AG04450 (cell line): ENCODE results near the gene GLS2. TPM values are rescaled to one million over a fixed set of nuclear protein-coding genes. Genes with fewer than 3 reads are reported as not detected.

ENCODE experiments used
- CTCF ChIA-PET: fragments of 300-600, 350-600 bp; formaldehyde crosslinking; extraction: SDS; loops from one replicate; lab custom pipeline; 2022; ENCODE audit warnings: antibody characterized with exemption, inconsistent platforms; lab: Charles Lee
- POLR2A ChIA-PET: fragments of 350-600 bp; formaldehyde crosslinking; extraction: SDS; loops from one replicate; lab custom pipeline; 2021; ENCODE audit warnings: antibody characterized with exemption, inconsistent platforms; lab: Yijun Ruan, JAX
- DNase-seq: peaks from one replicate; pipeline ENCODE4 v3.0.0-alpha.2; 2011; ENCODE audit warnings: low read depth, low spot score
- H3K27ac ChIP-seq: one replicate; pipeline ENCODE4 v1.5.1; 2012; ENCODE audit warnings: low read depth, low read length, control low read depth
- H3K27me3 ChIP-seq: one replicate; pipeline ENCODE4 v1.6.0; 2012; ENCODE audit warnings: low read length; ENCODE audit not compliant: control insufficient read depth, insufficient read depth
- H3K4me3 ChIP-seq: 2 replicates; pipeline ENCODE4 v1.5.1; 2011; ENCODE audit warnings: mild to moderate bottlenecking, low read depth, low read length, control low read depth
- H3K9me3 ChIP-seq: 2 replicates; pipeline ENCODE4 v1.5.1; 2012; ENCODE audit warnings: low read length; ENCODE audit not compliant: control insufficient read depth, insufficient read depth
- polyA plus RNA-seq: library from polyadenylated mRNA; depleted of rRNA; stranded (reverse); fragments of >200 nt; gene quantifications from 2 replicates; pipeline ENCODE4 v1.2.3, GENCODE V29; 2011
- TF ChIP-seq, protein P1 (sequence below): IDR thresholded peaks from 2 replicates; pipeline ENCODE4 v1.5.1; 2011; ENCODE audit warnings: low read depth, low read length, control low read depth, inconsistent platforms

GLS2 gene
- polyA plus RNA-seq, 1 experiment: 0.12 TPM

DNA sequence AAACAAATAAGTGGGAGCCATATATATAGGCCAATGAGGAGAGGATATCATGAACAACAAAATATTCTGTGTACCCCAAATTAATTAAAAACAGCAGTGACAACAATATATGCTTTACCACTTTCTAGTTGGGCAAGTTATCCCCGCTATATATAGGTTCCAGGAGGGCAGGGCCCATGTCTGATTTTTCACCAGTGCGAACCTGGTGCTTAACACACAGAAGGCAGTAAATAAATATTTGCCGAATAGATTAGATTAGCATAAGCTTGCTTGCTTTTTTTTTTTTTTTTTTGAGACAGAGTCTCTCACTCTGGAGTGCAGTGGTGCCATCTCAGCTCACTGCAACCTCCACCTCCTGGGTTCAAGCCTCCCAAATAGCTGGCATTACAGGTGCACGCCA is 30.1 kb downstream of the GLS2 start:
- TF ChIP-seq, protein P1, sequence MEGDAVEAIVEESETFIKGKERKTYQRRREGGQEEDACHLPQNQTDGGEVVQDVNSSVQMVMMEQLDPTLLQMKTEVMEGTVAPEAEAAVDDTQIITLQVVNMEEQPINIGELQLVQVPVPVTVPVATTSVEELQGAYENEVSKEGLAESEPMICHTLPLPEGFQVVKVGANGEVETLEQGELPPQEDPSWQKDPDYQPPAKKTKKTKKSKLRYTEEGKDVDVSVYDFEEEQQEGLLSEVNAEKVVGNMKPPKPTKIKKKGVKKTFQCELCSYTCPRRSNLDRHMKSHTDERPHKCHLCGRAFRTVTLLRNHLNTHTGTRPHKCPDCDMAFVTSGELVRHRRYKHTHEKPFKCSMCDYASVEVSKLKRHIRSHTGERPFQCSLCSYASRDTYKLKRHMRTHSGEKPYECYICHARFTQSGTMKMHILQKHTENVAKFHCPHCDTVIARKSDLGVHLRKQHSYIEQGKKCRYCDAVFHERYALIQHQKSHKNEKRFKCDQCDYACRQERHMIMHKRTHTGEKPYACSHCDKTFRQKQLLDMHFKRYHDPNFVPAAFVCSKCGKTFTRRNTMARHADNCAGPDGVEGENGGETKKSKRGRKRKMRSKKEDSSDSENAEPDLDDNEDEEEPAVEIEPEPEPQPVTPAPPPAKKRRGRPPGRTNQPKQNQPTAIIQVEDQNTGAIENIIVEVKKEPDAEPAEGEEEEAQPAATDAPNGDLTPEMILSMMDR: no peak
- CTCF ChIA-PET: interaction anchor here (0.6 kb wide), 1 partner anchor 285 kb away, joined by 6 read pairs; no protein-coding TSS in a partner anchor
- H3K4me3 ChIP-seq: no peak overlapping the region
- H3K27me3 ChIP-seq: peaks cover 20% of the 10 kb centered on the region
- no peaks in the 10 kb centered on the region for H3K9me3 ChIP-seq
- no peak overlapping the region for H3K27ac ChIP-seq
- POLR2A ChIA-PET: interaction anchor here (0.6 kb wide), 1 partner anchor 237 kb away, joined by 3 read pairs; no protein-coding TSS in a partner anchor
- DNase-seq: no peak

DNA sequence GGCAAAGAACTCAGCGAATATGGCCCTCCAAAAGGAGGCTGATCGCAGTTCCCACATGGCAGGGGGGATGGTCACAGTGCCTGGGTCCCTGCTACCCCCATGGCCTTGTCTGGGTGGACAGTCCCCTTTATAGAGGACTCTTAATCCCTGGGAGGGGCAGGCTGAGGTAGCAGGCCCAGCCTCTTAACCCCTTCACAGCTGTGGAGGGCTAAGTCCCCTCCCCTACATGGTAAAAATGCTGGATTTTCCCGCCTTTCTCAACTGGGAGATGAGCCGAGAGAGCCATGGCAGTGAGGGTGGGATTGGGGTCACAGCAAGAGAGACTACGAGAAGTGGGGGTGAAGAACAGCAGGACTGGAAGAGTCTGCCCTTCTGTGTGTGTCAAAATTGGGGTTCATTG is 33.4 kb downstream of the GLS2 start, which contains the start of gene MIP:
Gene MIP (minus strand): TSS at position 101 of the 400 bp plus-strand sequence. CDS start 44 bp downstream, at position 57.
- peaks cover 20% of the 10 kb centered on the region for H3K27me3 ChIP-seq
- H3K27ac ChIP-seq: no peak within 1 kb of the TSS
- DNase-seq: no peak
- ChIA-PET CTCF (interaction anchor here (3.6 kb wide), 1 partner anchor 10 kb away, joined by 14 read pairs; no protein-coding TSS in a partner anchor), POLR2A (no interaction called here)
- TF ChIP-seq, protein P1: no peak
- H3K9me3 ChIP-seq: no peaks in the 10 kb centered on the region
- H3K4me3 ChIP-seq: no peak within 1 kb of the TSS

DNA sequence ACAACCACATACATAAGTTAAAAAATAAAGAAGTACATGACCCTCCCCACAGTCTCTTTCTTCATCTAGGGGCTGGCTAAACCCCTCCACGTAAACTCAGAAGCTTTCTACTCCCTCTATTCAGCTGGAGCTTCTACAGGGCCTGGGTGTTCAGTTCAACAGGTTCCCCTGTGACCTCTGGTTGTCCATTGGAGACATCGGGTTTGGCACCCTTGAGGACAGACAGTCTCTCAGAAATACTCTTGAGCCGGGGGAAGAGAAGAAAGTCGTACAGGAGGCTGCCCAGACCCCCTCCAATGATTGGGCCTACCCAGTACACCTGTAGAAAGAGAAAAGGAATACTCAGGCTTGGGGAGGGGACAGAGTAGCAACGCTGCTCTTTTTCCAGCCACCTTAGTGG is 36.8 kb downstream of the GLS2 start:
- POLR2A ChIA-PET: no interaction called here
- no peak overlapping the region for H3K27ac ChIP-seq
- peaks cover 20% of the 10 kb centered on the region for H3K27me3 ChIP-seq
- CTCF ChIA-PET: interaction anchor here (0.6 to 3.4 kb wide), 4 partner anchors 13 to 185 kb away, joined by 3 to 24 read pairs (median 4); no protein-coding TSS in a partner anchor
- DNase-seq: no peak
- no peak overlapping the region for H3K4me3 ChIP-seq
- H3K9me3 ChIP-seq: no peaks in the 10 kb centered on the region
- TF ChIP-seq, protein P1: no peak

DNA sequence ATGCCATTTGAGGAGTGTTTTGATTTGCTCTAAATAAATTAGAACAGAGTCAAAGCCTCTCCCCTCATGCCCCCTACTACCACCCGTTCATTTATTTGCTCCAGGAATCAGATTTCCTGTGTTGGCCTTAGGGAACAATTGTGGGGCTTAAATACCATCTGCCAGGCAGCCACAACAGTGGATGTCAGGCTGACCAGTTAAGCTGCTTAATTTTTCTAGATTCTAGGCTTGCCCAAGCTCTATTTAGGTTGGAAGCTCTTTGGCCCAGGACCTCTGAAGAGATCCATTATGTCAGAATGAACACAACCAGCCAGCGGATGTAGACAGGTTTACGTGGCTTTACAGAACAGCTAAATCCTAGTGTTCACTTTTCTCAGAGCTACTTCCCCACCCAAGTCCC is 37.7 kb downstream of the GLS2 start:
- POLR2A ChIA-PET: interaction anchor here (1.0 to 2.0 kb wide), 3 partner anchors 91 to 134 kb away, joined by 5 to 18 read pairs (median 8); partner anchors contain the start of genes CNPY2, PAN2 and STAT2
- CTCF ChIA-PET: interaction anchor here (0.6 to 3.4 kb wide), 3 partner anchors 14 to 186 kb away, joined by 3 to 24 read pairs (median 4); no protein-coding TSS in a partner anchor
- TF ChIP-seq, protein P1: no peak
- Histone ChIP-seq H3K9me3 (no peaks in the 10 kb centered on the region), H3K4me3 (no peak overlapping the region), H3K27me3 (peaks cover 20% of the 10 kb centered on the region), H3K27ac (no peak overlapping the region)
- DNase-seq: no peak

DNA sequence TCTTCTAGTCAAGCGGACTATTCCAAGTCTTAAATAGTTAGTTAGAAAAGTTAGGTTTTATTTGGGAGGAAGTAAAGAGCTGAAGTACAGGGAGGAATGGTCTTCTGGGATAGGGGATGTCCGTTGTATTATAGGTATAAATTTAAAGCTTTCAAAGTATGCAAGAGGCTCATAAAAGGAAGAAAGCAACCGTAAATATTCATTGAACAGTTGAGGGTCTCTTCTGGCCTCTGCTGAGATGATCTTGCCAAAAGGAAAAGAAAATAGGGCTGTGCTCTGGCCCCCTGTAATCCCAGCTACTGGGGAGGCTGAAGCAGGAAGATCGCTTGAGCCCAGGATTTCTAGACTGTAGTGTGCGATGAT is 38.4 kb downstream of the GLS2 start:
- DNase-seq: no peak
- ChIA-PET POLR2A (interaction anchor here (0.6 to 2.0 kb wide), 6 partner anchors 15 to 191 kb away, joined by 3 to 18 read pairs (median 5); partner anchors contain the start of genes ANKRD52, CNPY2, PAN2 and STAT2), CTCF (interaction anchor here (1.1 to 3.4 kb wide), 2 partner anchors 15 to 187 kb away, joined by 5 to 24 read pairs; no protein-coding TSS in a partner anchor)
- peaks cover 14% of the 10 kb centered on the region for H3K27me3 ChIP-seq
- no peak overlapping the region for H3K27ac ChIP-seq
- H3K9me3 ChIP-seq: no peaks in the 10 kb centered on the region
- peak overlapping the region; percentile 83 for H3K4me3 ChIP-seq
- TF ChIP-seq, protein P1: no peak
